ENCODE data around the gene RGMA.

GRCh38 chr15:93076217-93076616 lies 12.8 kb downstream of the RGMA start:
- no peak for TF ChIP-seq CTCF (IDR thresholded peaks at IDR 0.05)
- TF ChIP-seq POLR2A (IDR thresholded peaks at IDR 0.05), result no peak
